Uterus (tissue), 2 donors: ENCODE measurements around the gene MAP3K6.

Experiments
- CTCF ChIP-seq, 4 experiments: fragments of 200-600 bp in 2 of 4; fragments of 450-650 bp in 2 of 4; sonication (generic) in 2 of 4; IDR thresholded peaks; one replicate each; pipeline ENCODE4 v1.5.1; 2016 to 2019; ENCODE audit warnings: antibody characterized with exemption in 4 of 4, mild to moderate bottlenecking in 2 of 4, moderate library complexity in 1 of 4
- POLR2A ChIP-seq, 2 donors: fragments of 450-650 bp; IDR thresholded peaks; one replicate each; pipeline ENCODE4 v1.6.1; 2016; ENCODE audit warnings: antibody characterized with exemption in 2 of 2, mild to moderate bottlenecking in 1 of 2, moderate library complexity in 1 of 2

GRCh38 chr1:27356277-27356618 lies 10.5 kb downstream of the MAP3K6 start:
- TF ChIP-seq CTCF (IDR thresholded peaks at IDR 0.05) = no peak
- no peak for TF ChIP-seq POLR2A (IDR thresholded peaks at IDR 0.05)
